ENCODE results near the gene ABCD1. TPM values are rescaled to one million over a fixed set of nuclear protein-coding genes. Genes with fewer than 3 reads are reported as not detected.

The ABCD1 gene
- total and polyA plus RNA-seq, 10 of the 15 experiments (the other 5 are each of a cell fraction or from before 2014, with no cell fraction given): 0.13 to 6.5 (median 1.4) TPM

GRCh38 chrX:153773741-153774575 lies 49.3 kb downstream of the ABCD1 start:
- no TSS peak for BruUV-seq (replicated peaks)
- ATAC-seq (no peak), FAIRE-seq (no peak), DNase-seq (ENCODE audit: low read depth, low spot score) (no peak)
- Histone ChIP-seq H2AFZ (ENCODE audit: control insufficient read depth, low read depth, low read length) (no peak overlapping the region), H4K20me1 (ENCODE audit: control insufficient read depth, insufficient read depth) (no peaks in the 10 kb centered on the region), H3K36me3 (ENCODE audit: control insufficient read depth in 2 of 2, insufficient read depth in 2 of 2, low read length in 1 of 2) (no peaks in the 10 kb centered on the region), H3K4me3 (no peak overlapping the region), H3K4me1 (ENCODE audit: control insufficient read depth, insufficient read depth, low read length) (no peaks in the 10 kb centered on the region), H3K79me2 (ENCODE audit: control insufficient read depth, insufficient read depth, low read length) (no peaks in the 10 kb centered on the region), H3K4me2 (ENCODE audit: control insufficient read depth, insufficient read depth) (no peak overlapping the region), H3K9ac (ENCODE audit: control insufficient read depth, insufficient read depth, low read length) (no peak overlapping the region), H3K9me3 (replicated peaks; ENCODE audit: control insufficient read depth, insufficient read depth, low read length) (no peaks in the 10 kb centered on the region; the same call in 2 of the 3 replicates), H3K27me3 (replicated peaks in 1 of 2; ENCODE audit: control insufficient read depth in 2 of 2, insufficient read depth in 2 of 2, low read length in 1 of 2) (no peaks in the 10 kb centered on the region), H3K27ac (ENCODE audit: control insufficient read depth, insufficient read depth) (no peak overlapping the region)
- 77% methylated on average over 48 of the region's 48 CpGs for WGBS (ENCODE audit: insufficient coverage, insufficient replicate concordance, low lambda C conversion rate, missing lambda C conversion rate)
- TF ChIP-seq STAT1 (conservative IDR thresholded peaks at IDR 0.05): no peak
- no peak for TF ChIP-seq IRF4 (IDR thresholded peaks at IDR 0.05; ENCODE audit: low read depth, low read length)
- no peak for TF ChIP-seq RB1 (IDR thresholded peaks at IDR 0.05; ENCODE audit: borderline replicate concordance)
- no peak for TF ChIP-seq ZNF24 (IDR thresholded peaks at IDR 0.05)
- TF ChIP-seq CBFB (IDR thresholded peaks at IDR 0.05; ENCODE audit: low read depth): no peak
- no peak for TF ChIP-seq PRDM15 (CRISPR knock-in tag; IDR thresholded peaks at IDR 0.05)
- TF ChIP-seq, protein P1, sequence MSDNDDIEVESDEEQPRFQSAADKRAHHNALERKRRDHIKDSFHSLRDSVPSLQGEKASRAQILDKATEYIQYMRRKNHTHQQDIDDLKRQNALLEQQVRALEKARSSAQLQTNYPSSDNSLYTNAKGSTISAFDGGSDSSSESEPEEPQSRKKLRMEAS (IDR thresholded peaks at IDR 0.05; ENCODE audit: low read depth, low read length): no peak
- TF ChIP-seq TBL1XR1 (IDR thresholded peaks at IDR 0.05; ENCODE audit: low read depth, low read length): no peak
- no peak for TF ChIP-seq SREBF1 (IDR thresholded peaks at IDR 0.05; ENCODE audit: low read length)
- no peak for TF ChIP-seq BCL11A (IDR thresholded peaks at IDR 0.05; ENCODE audit: low read depth, low read length)
- no peak for TF ChIP-seq CBX3 (IDR thresholded peaks at IDR 0.05; ENCODE audit: borderline replicate concordance, low read depth)
- no peak for TF ChIP-seq IKZF1 (conservative IDR thresholded peaks at IDR 0.05)
- no peak for TF ChIP-seq BCLAF1 (IDR thresholded peaks at IDR 0.05)
- no peak for TF ChIP-seq SMAD5 (IDR thresholded peaks at IDR 0.05; ENCODE audit: low read depth)
- no peak for TF ChIP-seq KAT2A (conservative IDR thresholded peaks at IDR 0.05; ENCODE audit: control insufficient read depth, low read depth, low read length)
- TF ChIP-seq USF1 (IDR thresholded peaks at IDR 0.05; ENCODE audit: borderline replicate concordance, extremely low read length, insufficient read depth, low read depth, low read length): no peak
- no peak for TF ChIP-seq BMI1 (IDR thresholded peaks at IDR 0.05; ENCODE audit: borderline replicate concordance)
- POLR2A ChIA-PET: no interaction called here
- intact Hi-C loops (cut with micrococcal nuclease; ENCODE audit: unreplicated experiment) (no loop called here), in situ Hi-C loops (cut with MboI) (no loop called here)
- CTCF ChIA-PET: no interaction called here
- SMC1A ChIA-PET (ENCODE audit: uncharacterized antibody, unreplicated experiment): no interaction called here
- RAD21 ChIA-PET (ENCODE audit: unreplicated experiment): no interaction called here
